GM21447 (cell line): ENCODE data around the gene MAPK8IP1.
"Not testable (repeated sequence)": the region's sequence is repeated elsewhere in the genome, so short reads cannot be mapped to it uniquely, and the experiment has no call there.

Experiments used
- ATAC-seq: cut with Tn5 transposase; IDR thresholded peaks from one replicate; pipeline ENCODE4 v1.9.1; 2021; ENCODE audit not compliant: unreplicated experiment

The MAPK8IP1 gene

DNA sequence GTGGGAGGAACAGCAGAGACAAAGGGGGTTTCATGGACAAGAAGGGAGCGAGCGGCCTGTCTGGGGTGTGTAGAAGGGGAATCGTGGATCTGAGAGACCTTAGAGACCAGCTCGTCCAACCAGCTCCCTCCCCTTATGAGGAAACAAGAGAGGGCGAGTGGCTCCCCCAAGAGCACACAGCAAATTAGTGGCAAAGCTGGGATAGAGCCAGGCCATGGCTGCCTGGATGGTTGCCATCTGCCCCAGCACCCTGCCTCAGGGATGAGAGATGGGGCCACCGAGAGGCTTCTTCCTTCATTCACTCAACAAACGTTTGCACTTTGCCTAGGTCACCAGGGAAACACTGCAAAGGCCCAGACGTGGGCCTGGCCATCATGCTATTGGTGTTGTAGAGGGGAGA, 4.1 kb downstream of the MAPK8IP1 start:
- ATAC-seq = no peak

GRCh38 chr11:45889966-45890365, 4.5 kb downstream of the MAPK8IP1 start:
- no peak for ATAC-seq

- no peak for ATAC-seq
These were observed 5.6 kb downstream of the MAPK8IP1 start for GRCh38 chr11:45890886-45891550.

DNA sequence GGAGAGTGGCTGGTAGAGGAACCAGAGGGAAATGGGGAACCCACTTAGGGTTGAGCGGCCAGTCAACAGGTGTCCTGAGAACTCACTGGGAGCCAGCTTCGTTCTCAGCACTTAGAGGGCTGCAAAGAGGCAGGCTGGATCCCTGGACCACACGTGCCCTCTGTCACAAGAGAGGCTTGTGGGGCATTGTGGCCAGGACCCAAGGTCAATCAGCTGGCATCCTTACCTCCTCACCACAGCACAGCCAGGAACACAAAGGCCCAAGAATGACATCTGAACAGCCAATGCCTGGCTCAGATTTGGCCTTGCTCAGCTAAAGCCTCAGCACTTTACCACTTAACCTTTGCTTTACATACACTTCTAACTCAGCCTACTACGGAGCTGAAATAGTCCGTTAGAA, 7.4 kb downstream of the MAPK8IP1 start:
- no peak for ATAC-seq

DNA sequence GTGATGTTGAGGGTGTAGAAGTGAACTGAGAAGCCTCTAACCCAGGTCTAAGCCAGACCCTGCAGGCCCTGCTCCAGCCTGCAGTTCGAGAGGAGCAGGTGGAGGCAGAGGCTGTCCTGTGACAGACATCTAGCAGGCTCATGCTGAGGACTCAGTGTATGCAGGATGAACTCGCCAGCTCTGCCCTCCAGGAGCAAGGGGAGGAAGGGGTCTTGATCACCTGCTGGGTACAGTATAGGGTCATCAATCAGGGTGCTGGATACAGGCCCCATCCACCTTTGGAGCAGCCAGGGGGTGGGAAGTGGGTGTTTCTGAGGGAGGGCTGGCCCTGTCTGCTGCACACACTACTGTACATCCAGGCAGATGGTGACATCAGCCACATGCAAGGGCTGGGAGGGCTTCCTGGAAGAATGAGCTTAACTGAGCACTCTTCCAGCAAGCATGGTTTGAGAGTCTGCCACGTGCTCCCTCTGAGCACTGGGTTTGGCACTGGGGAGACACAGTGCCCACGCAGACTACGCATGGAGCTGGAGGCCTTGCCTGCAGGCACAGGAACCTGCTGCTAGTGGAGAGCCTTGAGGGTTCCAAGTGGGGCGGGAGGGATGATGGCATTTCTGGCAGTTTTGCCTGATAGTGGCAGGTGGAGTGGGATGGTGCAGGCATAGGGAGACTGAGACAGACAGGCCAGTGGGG, 9.2 kb downstream of the MAPK8IP1 start:
- no peak for ATAC-seq

DNA sequence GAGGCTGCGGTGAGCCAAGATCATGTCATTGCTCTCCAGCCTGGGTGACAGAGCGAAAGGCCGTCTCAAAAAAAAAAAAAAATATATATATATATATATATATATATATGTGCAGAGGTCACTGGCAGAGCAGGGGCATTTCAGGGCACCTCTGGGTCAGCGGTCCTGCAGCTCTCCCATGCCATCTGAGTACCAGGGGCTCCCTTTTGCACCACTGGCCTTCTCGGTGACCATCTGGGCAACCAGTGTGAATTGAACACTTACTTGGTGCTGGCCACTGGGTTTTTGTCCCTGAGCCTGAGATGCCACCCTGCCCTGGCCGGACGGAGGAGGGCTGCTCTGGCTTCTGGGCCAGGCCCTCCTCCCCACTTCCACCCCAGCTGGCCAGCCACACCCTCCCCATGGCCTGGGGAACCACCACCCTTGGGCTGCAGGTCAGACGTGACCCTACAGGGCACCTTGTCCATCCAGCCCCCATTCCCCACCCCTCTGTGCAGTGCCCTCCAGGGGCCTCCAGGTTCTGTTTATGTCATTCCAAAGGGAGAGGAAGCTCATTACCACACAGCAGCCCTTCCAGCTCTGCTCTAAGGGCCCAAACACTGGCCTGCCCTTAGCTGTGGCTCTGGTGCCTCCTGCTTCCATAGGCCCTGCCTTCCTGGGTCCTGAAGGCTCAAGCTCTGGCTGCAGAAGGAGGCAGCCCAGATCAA, 10.3 kb downstream of the MAPK8IP1 start:
- ATAC-seq = no peak

DNA sequence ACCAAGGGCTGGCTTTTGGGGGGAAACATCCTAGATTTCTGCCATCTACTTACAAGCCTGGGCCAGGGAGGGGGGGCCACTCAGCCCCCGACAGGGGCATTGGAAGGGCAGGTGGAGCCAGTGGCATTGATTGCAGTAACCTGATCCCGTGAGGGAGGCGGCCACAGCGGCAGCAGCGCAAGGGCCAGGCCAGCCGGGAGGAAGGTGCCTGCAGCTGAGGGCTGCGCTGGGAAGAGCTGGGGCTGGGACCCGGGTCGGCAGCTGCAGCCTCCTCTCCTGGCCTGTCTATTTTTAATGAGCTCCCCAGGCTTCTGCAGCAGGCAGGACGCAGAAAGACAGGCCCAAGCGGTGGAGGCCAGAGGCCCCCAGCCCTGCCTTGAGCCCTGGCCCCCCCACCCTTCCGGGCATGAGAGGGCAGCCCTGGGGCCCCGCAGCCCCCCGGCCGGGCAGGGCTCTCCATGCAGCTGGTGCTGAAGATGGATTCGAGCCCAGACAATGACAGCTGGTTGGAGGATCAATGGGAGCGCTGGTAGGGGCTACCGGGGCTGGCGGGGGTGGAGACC, 11.1 kb downstream of the MAPK8IP1 start:
- ATAC-seq = no peak

GRCh38 chr11:45897556-45897955, 12.1 kb downstream of the MAPK8IP1 start:
- ATAC-seq = no peak

GRCh38 chr11:45899086-45899447, 13.6 kb downstream of the MAPK8IP1 start:
- ATAC-seq = no peak

- peak; percentile 49 for ATAC-seq
These were observed 14.2 kb downstream of the MAPK8IP1 start for GRCh38 chr11:45899448-45900174.

DNA sequence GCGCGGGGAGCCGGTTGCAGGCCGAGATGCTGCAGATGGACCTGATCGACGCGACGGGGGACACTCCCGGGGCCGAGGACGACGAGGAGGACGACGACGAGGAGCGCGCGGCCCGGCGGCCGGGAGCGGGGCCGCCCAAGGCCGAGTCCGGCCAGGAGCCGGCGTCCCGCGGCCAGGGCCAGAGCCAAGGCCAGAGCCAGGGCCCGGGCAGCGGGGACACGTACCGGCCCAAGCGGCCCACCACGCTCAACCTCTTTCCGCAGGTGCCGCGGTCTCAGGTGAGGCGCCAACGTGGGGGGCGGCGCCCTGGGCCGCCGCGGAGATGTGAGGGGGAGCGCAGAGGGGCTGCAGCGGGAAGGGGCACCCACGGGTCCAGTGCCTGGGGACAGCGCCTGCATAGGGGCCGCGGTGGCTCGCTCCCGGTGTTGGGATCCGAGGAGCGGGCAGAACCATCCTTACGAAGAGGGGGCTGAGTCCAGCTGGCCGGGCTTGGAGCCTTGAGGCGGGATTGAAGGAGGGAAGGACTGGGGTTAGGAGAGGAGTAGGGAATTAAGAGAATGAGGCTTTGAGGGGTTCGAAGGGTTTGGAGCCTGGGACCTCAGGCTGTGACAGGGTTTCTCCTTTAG, 14.8 kb downstream of the MAPK8IP1 start:
- ATAC-seq = peak; percentile 13

DNA sequence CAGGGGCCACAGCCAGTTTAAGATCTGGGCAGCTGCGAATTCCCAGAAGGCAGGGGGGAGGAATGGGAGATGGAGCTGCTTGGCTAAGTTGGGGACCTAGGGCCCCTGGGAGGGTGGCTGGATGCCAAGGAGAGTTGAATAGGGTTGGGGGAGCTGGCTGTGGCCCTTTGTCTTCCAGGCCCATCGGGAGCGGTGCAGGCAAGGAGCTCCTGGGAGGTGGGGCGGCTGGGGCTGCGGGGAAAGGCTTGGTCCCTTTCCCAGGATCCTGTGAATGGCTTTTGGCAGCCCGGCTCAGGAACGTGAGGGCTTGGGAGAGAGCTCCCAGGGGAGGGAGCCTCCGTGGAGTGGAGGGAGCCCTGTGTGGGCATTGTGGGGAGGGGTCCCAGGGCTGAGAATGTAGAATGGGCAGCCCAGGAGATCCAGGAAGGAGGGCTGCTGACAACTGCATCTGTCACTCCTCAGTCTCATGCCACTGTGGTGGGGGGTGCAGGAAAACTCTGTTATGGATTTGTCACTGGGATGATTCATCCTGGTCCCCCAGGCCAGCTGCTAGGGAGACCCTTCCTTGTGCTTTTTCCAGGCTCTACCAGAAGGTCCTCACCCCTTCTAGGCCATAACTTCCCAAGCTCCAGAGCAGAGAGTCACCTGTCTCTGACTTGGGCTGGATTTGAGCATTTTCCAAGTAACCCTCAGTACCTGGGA, 15.6 kb downstream of the MAPK8IP1 start:
- no peak for ATAC-seq

- no peak for ATAC-seq
These were observed 16.2 kb downstream of the MAPK8IP1 start for GRCh38 chr11:45901626-45902025.

- ATAC-seq = no peak
These were observed 17.3 kb downstream of the MAPK8IP1 start for GRCh38 chr11:45902452-45903380.

- no peak for ATAC-seq
These were observed 19.0 kb downstream of the MAPK8IP1 start for GRCh38 chr11:45904309-45904915.

DNA sequence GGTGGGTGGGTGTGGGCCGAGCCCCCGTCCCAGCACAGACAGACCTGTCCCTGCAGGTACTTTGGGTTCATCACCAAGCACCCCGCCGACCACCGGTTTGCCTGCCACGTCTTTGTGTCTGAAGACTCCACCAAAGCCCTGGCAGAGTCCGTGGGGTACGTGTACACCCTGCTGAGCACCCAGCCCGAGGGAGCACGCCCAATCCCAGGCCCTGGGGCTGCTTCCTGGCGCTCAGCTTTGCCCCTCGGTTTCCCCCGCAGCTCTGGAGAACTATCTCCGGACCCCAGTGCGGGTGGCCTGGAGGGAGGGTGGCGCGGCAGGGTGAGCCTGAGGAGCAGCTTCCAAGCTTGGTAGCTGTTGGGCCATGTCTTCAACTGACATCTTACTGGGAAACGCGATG, 19.6 kb downstream of the MAPK8IP1 start:
- ATAC-seq = no peak

DNA sequence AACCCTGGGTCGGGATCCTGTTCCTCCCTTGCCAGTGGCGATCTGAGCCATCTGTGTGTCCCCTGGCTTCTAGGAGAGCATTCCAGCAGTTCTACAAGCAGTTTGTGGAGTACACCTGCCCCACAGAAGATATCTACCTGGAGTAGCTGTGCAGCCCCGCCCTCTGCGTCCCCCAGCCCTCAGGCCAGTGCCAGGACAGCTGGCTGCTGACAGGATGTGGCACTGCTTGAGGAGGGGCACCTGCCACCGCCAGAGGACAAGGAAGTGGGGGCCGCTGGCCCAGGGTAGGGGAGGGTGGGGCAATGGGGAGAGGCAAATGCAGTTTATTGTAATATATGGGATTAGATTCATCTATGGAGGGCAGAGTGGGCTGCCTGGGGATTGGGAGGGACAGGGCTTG, 20.1 kb downstream of the MAPK8IP1 start:
- ATAC-seq = not testable (repeated sequence)

DNA sequence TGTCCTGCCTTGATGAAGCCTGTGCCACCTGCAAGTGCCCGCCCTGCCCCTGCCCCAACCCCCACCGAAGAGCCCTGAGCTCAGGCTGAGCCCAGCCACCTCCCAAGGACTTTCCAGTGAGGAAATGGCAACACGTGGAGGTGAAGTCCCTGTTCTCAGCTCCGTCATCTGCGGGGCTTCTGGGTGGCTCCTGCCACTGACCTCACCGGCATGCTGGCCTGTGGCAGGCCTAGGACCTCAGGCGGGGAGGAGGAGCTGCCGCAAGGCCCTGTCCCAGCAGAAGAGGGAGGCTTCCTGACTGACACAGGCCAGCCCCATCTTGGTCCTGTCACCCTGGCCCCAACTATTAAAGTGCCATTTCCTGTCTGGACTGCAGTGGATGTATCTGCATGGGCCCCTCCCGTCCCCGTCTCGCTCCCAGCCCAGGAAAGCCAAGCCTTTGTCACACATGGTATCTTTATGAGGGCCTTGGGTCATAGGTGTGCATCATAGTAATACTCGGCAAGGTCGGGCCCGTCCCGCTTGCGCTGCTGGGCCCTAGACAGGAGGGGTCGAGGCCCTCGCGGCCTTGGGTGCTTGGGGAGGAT, 20.7 kb downstream of the MAPK8IP1 start:
- ATAC-seq = no peak
